Upper lobe of left lung (tissue), 4 donors: ENCODE results near the gene MAPK11.

Source experiments
- EP300 ChIP-seq, 4 donors: sonication (generic); formaldehyde crosslinking; IDR thresholded peaks; one replicate each; pipeline ENCODE4 v1.5.1; 2017; ENCODE audit warnings: antibody characterized with exemption in 4 of 4, control low read depth in 2 of 4
- POLR2A ChIP-seq, 4 donors: fragments of 450-650 bp; IDR thresholded peaks; one replicate each; pipeline ENCODE4 v1.5.1; 2016 to 2017; ENCODE audit warnings: antibody characterized with exemption in 4 of 4, mild to moderate bottlenecking in 2 of 4
- POLR2AphosphoS5 ChIP-seq, 2 donors: sonication (generic); formaldehyde crosslinking; IDR thresholded peaks; one replicate each; pipeline ENCODE4 v1.5.1; 2017; ENCODE audit warnings: antibody characterized with exemption in 2 of 2
- TF ChIP-seq, protein P1 (sequence below), 6 experiments: fragments of 450-650 bp in 4 of 6; fragments of 200-600 bp in 2 of 6; sonication (generic) in 2 of 6; IDR thresholded peaks; one replicate each; pipeline ENCODE4 v1.5.1; 2016 to 2019; ENCODE audit warnings: antibody characterized with exemption in 6 of 6

DNA sequence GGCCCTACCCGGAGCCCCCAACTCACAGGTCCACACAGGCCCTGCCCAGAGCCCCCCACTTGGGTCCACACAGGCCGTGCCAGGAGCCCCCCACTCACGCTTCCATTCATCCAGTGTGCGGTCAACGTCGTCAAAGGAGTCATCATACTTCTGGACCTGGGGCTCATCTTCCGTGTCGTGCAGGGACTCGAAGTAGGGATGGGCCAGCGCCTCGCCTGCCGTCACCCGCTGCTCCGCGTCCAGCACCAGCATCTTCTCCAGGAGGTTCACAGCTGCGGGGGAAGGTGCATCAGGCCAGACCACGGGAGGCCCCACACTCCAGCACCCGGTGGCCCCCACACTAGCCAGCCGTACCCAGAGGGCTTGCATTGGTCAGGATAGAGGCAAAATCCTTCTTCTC lies 15.1 kb downstream of the MAPK11 start:
- TF ChIP-seq POLR2A (IDR thresholded peaks at IDR 0.05) (no peak), POLR2AphosphoS5 (IDR thresholded peaks at IDR 0.05) (no peak), EP300 (IDR thresholded peaks at IDR 0.05) (no peak)
- TF ChIP-seq, protein P1, sequence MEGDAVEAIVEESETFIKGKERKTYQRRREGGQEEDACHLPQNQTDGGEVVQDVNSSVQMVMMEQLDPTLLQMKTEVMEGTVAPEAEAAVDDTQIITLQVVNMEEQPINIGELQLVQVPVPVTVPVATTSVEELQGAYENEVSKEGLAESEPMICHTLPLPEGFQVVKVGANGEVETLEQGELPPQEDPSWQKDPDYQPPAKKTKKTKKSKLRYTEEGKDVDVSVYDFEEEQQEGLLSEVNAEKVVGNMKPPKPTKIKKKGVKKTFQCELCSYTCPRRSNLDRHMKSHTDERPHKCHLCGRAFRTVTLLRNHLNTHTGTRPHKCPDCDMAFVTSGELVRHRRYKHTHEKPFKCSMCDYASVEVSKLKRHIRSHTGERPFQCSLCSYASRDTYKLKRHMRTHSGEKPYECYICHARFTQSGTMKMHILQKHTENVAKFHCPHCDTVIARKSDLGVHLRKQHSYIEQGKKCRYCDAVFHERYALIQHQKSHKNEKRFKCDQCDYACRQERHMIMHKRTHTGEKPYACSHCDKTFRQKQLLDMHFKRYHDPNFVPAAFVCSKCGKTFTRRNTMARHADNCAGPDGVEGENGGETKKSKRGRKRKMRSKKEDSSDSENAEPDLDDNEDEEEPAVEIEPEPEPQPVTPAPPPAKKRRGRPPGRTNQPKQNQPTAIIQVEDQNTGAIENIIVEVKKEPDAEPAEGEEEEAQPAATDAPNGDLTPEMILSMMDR (IDR thresholded peaks at IDR 0.05), result no peak
